ENCODE data around the gene DPRX. TPM values are rescaled to one million over a fixed set of nuclear protein-coding genes. Genes with fewer than 3 reads are reported as not detected.

Gene DPRX
- total RNA-seq, 1 donor from 2014 or later, result not detected

GRCh38 chr19:53612762-53613526 is 18.9 kb upstream of the DPRX start:
- Mint-ChIP-seq H3K36me3 (no peaks in the 10 kb centered on the region), H3K27me3 (no peaks in the 10 kb centered on the region), H3K4me1 (ENCODE audit: unreplicated experiment) (peaks cover 6% of the 10 kb centered on the region), H3K9me3 (no peaks in the 10 kb centered on the region), H3K27ac (peak overlapping the region; percentile 9), H3K4me3 (peak overlapping the region; percentile 21)
- TF ChIP-seq CTCF (conservative IDR thresholded peaks at IDR 0.05), result no peak
- no peak for DNase-seq (ENCODE audit: extremely low spot score, unreplicated experiment)

GRCh38 chr19:53621885-53622740 is 9.7 kb upstream of the DPRX start:
- no peak for DNase-seq (ENCODE audit: extremely low spot score, unreplicated experiment)
- Mint-ChIP-seq H3K4me1 (ENCODE audit: unreplicated experiment) (no peaks in the 10 kb centered on the region), H3K4me3 (no peak overlapping the region), H3K36me3 (no peaks in the 10 kb centered on the region), H3K9me3 (no peaks in the 10 kb centered on the region), H3K27ac (no peak overlapping the region), H3K27me3 (no peaks in the 10 kb centered on the region)
- TF ChIP-seq CTCF (conservative IDR thresholded peaks at IDR 0.05), result no peak

GRCh38 chr19:53624771-53625545 is 6.8 kb upstream of the DPRX start:
- no peak for TF ChIP-seq CTCF (conservative IDR thresholded peaks at IDR 0.05)
- Mint-ChIP-seq H3K27me3 (no peaks in the 10 kb centered on the region), H3K4me3 (no peak overlapping the region), H3K9me3 (no peaks in the 10 kb centered on the region), H3K4me1 (ENCODE audit: unreplicated experiment) (no peaks in the 10 kb centered on the region), H3K36me3 (no peaks in the 10 kb centered on the region), H3K27ac (no peak overlapping the region)
- no peak for DNase-seq (ENCODE audit: extremely low spot score, unreplicated experiment)

- TF ChIP-seq CTCF (conservative IDR thresholded peaks at IDR 0.05), result no peak
- Mint-ChIP-seq H3K27me3 (no peaks in the 10 kb centered on the region), H3K4me1 (ENCODE audit: unreplicated experiment) (no peaks in the 10 kb centered on the region), H3K36me3 (no peaks in the 10 kb centered on the region), H3K9me3 (no peaks in the 10 kb centered on the region), H3K27ac (no peak overlapping the region), H3K4me3 (no peak overlapping the region)
- no peak for DNase-seq (ENCODE audit: extremely low spot score, unreplicated experiment)
These were observed 5.3 kb upstream of the DPRX start for GRCh38 chr19:53626486-53626885.

- DNase-seq (ENCODE audit: extremely low spot score, unreplicated experiment), result no peak
- Mint-ChIP-seq H3K4me1 (ENCODE audit: unreplicated experiment) (no peaks in the 10 kb centered on the region), H3K27ac (no peak overlapping the region), H3K9me3 (no peaks in the 10 kb centered on the region), H3K4me3 (no peak overlapping the region), H3K36me3 (no peaks in the 10 kb centered on the region), H3K27me3 (no peaks in the 10 kb centered on the region)
- no peak for TF ChIP-seq CTCF (conservative IDR thresholded peaks at IDR 0.05)
These were observed 4.8 kb upstream of the DPRX start for GRCh38 chr19:53626976-53627375.

Data from type B pancreatic cell (in vitro differentiated cells).